ENCODE measurements around the gene HEATR5A.

The HEATR5A gene

GRCh38 chr14:31360919-31361662 is 59.3 kb downstream of the HEATR5A start:
- Histone ChIP-seq H3K4me3 (replicated peaks; ENCODE audit: insufficient read depth, low read length) (no peak overlapping the region), H3K27me3 (ENCODE audit: insufficient read depth, poor library complexity, severe bottlenecking) (no peaks in the 10 kb centered on the region), H3K27ac (replicated peaks) (no peak overlapping the region)
- TF ChIP-seq GABPA (IDR thresholded peaks at IDR 0.05; ENCODE audit: low read depth): no peak
- TF ChIP-seq CTCF (IDR thresholded peaks at IDR 0.05; ENCODE audit: insufficient read depth, low read length): no peak
- no peak for TF ChIP-seq REST (IDR thresholded peaks at IDR 0.05; ENCODE audit: insufficient replicate concordance, low read depth)
- TF ChIP-seq SPI1 (IDR thresholded peaks at IDR 0.05; ENCODE audit: borderline replicate concordance, low read depth): no peak
- no peak for TF ChIP-seq POLR2AphosphoS5 (IDR thresholded peaks at IDR 0.05; ENCODE audit: low read depth)
- no peak for DNase-seq (ENCODE audit: low read depth in 1 of 2, low spot score in 1 of 2)

- no peaks in the 10 kb centered on the region for H3K27me3 ChIP-seq (ENCODE audit: insufficient read depth, poor library complexity, severe bottlenecking)
- DNase-seq (ENCODE audit: low read depth in 1 of 2, low spot score in 1 of 2): no peak
- no peak overlapping the region for H3K4me3 ChIP-seq (replicated peaks; ENCODE audit: insufficient read depth, low read length)
- TF ChIP-seq GABPA (IDR thresholded peaks at IDR 0.05; ENCODE audit: low read depth) (no peak), SPI1 (IDR thresholded peaks at IDR 0.05; ENCODE audit: borderline replicate concordance, low read depth) (no peak), CTCF (IDR thresholded peaks at IDR 0.05; ENCODE audit: insufficient read depth, low read length) (no peak), POLR2AphosphoS5 (IDR thresholded peaks at IDR 0.05; ENCODE audit: low read depth) (no peak)
- H3K27ac ChIP-seq (replicated peaks): no peak overlapping the region
Measured at GRCh38 chr14:31357279-31357678, 63.1 kb downstream of the HEATR5A start.

- Histone ChIP-seq H3K27ac (replicated peaks) (no peak overlapping the region), H3K27me3 (ENCODE audit: insufficient read depth, poor library complexity, severe bottlenecking) (no peaks in the 10 kb centered on the region), H3K4me3 (replicated peaks; ENCODE audit: insufficient read depth, low read length) (no peak overlapping the region)
- TF ChIP-seq CTCF (IDR thresholded peaks at IDR 0.05; ENCODE audit: insufficient read depth, low read length) (no peak), GABPA (IDR thresholded peaks at IDR 0.05; ENCODE audit: low read depth) (no peak), SPI1 (IDR thresholded peaks at IDR 0.05; ENCODE audit: borderline replicate concordance, low read depth) (no peak), REST (IDR thresholded peaks at IDR 0.05; ENCODE audit: insufficient replicate concordance, low read depth) (no peak), POLR2AphosphoS5 (IDR thresholded peaks at IDR 0.05; ENCODE audit: low read depth) (no peak)
- DNase-seq (ENCODE audit: low read depth in 1 of 2, low spot score in 1 of 2): no peak
Measured at GRCh38 chr14:31346097-31346496, 74.3 kb downstream of the HEATR5A start.
